ENCODE data around the gene DLX1.

The DLX1 gene

DNA sequence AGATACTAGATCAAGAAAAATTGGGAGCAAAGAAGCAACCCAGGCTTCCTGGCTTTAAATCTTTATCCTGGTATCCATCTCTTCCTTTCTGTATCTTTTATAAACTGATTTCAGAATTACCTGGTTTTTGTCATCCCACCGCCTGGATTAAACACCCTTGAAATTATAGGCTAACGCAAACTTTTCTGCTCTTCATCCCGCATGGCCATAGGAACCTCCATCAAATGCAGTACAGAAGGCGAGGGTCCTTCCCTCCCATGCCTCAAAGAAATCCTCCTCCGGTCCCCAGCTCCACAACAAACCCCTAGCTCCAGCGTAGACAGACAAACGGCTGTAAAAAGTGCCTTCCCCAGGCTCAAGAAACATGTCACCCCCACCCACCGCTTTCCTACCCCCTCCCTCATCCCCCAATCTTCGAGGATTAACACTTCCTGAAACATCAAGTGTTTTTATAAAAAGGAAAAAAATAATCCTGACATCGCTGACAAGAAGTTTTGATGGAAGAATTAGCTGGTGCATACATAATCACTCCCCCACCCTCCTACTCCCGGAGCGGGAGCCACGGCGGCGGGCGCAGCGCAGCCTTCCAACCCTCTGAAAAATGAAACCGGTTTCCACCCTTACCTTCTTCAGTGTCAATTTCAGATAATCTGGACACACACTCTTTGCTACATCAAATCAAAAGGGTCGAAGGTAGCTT, 7.6 kb downstream of the DLX1 start:
- no peak overlapping the region for H3K27ac ChIP-seq
- TF ChIP-seq, protein P1, sequence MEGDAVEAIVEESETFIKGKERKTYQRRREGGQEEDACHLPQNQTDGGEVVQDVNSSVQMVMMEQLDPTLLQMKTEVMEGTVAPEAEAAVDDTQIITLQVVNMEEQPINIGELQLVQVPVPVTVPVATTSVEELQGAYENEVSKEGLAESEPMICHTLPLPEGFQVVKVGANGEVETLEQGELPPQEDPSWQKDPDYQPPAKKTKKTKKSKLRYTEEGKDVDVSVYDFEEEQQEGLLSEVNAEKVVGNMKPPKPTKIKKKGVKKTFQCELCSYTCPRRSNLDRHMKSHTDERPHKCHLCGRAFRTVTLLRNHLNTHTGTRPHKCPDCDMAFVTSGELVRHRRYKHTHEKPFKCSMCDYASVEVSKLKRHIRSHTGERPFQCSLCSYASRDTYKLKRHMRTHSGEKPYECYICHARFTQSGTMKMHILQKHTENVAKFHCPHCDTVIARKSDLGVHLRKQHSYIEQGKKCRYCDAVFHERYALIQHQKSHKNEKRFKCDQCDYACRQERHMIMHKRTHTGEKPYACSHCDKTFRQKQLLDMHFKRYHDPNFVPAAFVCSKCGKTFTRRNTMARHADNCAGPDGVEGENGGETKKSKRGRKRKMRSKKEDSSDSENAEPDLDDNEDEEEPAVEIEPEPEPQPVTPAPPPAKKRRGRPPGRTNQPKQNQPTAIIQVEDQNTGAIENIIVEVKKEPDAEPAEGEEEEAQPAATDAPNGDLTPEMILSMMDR (IDR thresholded peaks at IDR 0.05): no peak
- no peak for TF ChIP-seq ZFX (IDR thresholded peaks at IDR 0.05; ENCODE audit: borderline replicate concordance)

DNA sequence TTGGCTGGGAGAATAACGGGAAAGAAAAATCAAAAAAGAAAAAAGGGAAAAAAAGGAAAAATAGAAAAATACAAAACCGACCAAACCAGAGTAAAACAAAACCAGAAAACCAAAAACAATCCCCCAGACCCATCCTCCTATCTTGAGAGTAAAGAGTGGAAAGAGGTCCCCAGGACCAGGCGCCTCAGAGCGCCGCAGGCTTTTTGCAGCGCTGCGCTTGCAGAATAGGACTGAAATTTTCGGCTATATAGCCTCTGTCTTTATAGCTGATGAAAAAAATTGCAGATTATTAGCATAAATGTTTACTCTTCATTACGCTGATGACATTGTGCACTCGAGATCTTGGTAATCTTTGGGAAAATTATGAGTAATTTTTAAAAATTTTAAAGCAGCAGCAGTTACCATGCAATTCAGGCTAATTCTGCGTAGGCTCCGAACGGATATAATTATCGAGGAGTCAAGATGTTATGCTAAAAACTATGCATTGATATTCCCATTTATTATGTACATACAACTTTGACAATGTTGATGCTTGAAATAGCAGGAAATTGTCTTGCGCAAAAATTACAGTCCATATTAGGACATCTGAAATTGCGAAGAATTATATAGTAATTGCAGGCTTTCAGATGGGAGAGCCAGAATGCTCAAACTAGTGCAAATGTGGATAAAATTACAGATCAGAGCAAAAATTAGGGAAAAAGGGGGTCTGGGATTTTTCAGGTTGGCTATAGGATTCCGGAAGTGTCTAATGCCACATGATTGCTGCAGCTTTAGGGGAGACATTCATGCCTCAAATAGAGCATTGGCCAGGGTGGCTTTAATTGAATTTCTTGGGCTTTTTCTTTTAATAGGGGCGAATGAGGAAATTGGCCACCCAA, 8.3 kb downstream of the DLX1 start:
- H3K27ac ChIP-seq: no peak overlapping the region
- TF ChIP-seq ZFX (IDR thresholded peaks at IDR 0.05; ENCODE audit: borderline replicate concordance): no peak
- TF ChIP-seq, protein P1 (IDR thresholded peaks at IDR 0.05): no peak

DNA sequence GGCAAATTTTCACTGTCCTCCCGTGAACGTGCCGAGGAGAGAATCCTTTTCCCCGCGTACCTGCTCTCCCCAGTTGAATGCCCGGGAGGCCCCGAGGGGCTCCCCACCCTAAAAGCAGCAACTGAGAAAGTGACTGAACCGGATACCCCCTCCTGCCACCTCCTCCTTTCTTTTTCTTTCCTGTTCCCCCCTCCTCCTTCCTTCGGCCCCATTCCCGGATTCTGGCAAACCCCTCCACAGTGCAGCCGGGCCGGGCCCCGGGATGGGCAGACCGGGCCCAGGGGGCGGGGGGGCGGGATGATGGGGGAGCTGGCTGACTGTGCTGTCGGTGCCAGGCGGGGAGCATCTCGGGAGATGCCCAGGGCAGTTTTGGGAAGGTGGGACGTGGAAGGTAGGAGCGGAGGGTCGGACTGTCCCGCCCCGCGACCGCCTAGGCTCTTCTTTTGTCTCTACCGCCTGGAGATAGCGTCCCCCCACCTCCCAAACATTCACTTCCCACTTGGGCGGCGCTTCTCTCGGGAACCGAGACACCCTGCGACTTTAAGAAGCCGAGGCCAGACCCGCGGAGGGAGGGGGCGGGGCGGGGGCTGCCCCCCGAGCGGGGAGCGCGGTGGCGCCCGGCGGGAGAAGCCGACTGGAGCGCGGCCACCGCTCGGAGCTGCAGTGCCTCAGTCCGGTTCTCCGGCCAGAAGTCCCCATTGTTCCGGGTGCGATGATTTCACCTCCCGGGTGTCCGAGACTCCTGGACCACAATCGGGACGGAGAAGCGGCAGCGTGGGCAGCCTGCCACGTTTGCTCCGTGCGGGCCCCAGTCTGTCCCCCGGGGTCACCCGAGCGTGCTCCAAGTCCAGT, 9.2 kb downstream of the DLX1 start:
- TF ChIP-seq ZFX (IDR thresholded peaks at IDR 0.05; ENCODE audit: borderline replicate concordance): no peak
- TF ChIP-seq, protein P1 (IDR thresholded peaks at IDR 0.05): no peak
- peak overlapping the region; percentile 83 for H3K27ac ChIP-seq

DNA sequence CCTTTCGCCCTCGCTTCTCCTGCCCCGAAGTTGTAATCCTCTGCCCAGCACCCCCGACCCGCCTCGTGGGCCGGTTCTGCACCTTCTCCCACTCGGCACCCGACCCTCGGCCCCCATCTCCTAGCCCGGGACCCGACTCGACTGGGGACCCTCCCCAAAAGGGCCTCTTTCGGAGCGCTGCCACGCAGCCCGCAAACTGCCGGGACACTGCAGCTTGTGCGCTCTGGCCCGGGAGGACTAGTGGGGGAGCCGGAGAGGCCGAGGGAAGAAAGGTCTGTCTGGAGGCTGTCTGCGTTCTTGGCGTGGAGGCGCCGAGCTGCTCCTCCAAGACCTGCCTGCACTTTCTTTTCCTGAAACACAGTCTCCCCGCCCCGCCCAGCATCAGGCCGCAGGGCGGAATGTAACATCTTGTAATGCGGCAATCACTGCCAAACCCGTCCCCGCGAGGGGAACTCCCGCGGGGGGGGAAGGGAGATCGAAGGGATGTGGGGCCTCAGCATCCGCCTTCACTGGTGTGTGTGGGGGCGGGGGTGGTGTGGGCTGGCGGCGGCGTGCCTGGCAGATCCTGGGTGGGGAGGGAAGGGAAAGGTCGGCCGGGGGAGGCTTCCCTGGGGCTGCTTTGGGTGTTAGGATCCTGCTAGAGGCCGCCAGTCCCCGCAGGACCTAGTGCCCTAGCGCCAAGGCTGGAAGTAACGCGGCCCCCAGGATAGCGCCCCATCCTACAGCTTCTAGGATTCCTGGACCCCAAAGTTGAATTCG, 10.0 kb downstream of the DLX1 start:
- no peak for TF ChIP-seq ZFX (IDR thresholded peaks at IDR 0.05; ENCODE audit: borderline replicate concordance)
- TF ChIP-seq, protein P1 (IDR thresholded peaks at IDR 0.05): no peak
- peak overlapping the region; percentile 83 for H3K27ac ChIP-seq

DNA sequence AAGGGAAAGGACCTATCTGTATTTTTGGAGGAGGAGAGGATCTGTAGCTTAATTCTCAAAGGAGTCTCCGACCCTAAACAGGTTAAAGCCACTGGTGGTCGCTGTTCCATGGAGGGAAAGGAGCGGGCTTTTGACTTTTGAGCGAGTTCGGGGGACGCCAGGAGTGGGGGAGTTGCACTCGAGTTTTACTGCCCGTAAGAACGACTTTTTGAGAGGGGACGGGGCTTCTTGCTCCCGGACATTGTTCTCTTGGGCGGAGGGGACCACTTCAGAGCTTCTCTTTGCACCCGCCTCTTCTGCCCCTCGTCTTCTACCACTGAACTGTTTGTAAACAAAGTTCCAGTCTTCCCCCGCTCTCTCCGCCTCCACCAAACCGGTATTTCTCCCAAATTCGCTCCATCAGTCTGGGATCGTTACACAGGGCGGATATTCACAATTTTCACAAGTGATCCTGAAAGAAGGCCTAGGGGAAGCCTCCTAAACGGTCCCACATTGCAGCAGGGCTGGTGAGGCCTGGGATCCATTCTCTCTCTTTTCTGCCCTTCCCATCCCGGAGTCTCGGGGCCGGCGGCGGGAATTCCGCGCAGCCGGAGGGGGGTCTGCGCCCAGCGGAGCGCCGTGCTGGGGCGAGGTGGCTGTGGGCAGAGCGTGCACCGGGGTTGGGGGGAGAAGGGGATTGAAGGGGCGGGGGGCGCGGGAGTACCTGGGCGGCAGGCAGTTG, 10.8 kb downstream of the DLX1 start:
- TF ChIP-seq ZFX (IDR thresholded peaks at IDR 0.05; ENCODE audit: borderline replicate concordance): no peak
- TF ChIP-seq, protein P1 (IDR thresholded peaks at IDR 0.05): peak; percentile 45
- peak overlapping the region; percentile 83 for H3K27ac ChIP-seq

Data from 22Rv1 (cell line).